HG02642 (cell line): ENCODE results near the gene NUDT22.

ENCODE experiments used
- ATAC-seq: cut with Tn5 transposase; IDR thresholded peaks from one replicate; pipeline ENCODE4 v1.9.1; 2021; ENCODE audit warnings: mild to moderate bottlenecking; ENCODE audit not compliant: unreplicated experiment, poor library complexity

Gene NUDT22, protein sequence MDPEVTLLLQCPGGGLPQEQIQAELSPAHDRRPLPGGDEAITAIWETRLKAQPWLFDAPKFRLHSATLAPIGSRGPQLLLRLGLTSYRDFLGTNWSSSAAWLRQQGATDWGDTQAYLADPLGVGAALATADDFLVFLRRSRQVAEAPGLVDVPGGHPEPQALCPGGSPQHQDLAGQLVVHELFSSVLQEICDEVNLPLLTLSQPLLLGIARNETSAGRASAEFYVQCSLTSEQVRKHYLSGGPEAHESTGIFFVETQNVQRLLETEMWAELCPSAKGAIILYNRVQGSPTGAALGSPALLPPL

GRCh38 chr11:64225608-64226506, at the start of gene NUDT22, which contains the start of gene TRPT1:
TSS of gene NUDT22 (plus strand) at chr11:64226274. CDS start at chr11:64226653, 379 bp downstream.
TSS of gene TRPT1 (minus strand) at chr11:64226186. CDS start at chr11:64225860, 326 bp downstream.
- peak; percentile 48 for ATAC-seq

DNA sequence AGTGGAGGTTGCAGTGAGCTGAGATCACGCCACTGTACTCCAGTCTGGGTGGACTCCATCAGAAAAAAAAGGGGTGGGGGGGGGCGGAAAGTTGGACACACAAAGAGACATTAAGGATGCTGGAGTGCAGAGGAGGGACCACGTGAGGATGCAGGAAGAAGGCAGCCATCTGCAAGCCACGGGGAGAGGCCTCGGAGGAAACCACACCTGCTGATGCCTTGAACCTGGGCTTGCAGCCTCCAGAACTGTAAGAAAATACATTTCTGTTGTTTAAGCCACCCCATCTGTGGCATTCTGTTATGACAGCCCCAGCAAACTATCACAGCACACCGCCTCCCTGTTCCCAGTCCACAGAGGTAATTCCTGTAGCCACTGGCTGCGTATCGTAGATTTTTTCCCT, 49.3 kb upstream of the NUDT22 start:
- ATAC-seq, result no peak

- no peak for ATAC-seq
These were observed 47.9 kb upstream of the NUDT22 start for GRCh38 chr11:64178203-64178602.

DNA sequence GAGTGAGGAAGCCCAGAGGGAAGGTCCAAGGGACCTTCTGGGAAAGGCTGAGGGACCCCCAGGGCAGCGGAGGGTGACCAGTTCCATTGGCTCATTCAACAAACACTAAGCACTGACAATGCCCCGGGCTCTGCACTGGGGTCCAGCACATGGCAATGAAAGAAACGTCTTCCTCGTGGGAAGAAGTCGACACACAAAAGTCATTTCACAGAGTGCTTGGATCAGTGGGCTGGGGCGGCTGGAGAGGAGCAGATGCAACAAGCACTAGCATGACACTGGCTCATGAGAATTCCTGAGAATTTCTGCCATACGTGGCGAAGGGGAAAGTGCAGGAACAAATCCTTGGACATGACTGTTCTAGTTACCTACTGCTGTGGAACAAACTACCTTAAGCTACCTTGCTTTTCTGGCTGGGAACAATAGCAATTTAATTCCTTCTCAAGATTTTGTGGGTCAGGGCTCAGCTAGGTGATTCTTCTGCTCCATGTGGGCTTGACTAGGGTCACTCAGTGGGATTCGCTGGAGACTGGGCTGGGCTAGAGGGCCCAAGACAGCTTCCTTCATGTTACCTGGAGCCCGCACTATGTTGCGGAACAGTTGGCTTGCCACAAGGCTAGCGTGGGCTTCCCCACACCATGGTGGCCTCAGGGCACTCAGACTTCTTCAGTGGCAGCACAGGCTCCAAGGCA, 47.0 kb upstream of the NUDT22 start:
- ATAC-seq, result no peak

- ATAC-seq, result no peak
These were observed 45.2 kb upstream of the NUDT22 start for GRCh38 chr11:64180891-64181290.

DNA sequence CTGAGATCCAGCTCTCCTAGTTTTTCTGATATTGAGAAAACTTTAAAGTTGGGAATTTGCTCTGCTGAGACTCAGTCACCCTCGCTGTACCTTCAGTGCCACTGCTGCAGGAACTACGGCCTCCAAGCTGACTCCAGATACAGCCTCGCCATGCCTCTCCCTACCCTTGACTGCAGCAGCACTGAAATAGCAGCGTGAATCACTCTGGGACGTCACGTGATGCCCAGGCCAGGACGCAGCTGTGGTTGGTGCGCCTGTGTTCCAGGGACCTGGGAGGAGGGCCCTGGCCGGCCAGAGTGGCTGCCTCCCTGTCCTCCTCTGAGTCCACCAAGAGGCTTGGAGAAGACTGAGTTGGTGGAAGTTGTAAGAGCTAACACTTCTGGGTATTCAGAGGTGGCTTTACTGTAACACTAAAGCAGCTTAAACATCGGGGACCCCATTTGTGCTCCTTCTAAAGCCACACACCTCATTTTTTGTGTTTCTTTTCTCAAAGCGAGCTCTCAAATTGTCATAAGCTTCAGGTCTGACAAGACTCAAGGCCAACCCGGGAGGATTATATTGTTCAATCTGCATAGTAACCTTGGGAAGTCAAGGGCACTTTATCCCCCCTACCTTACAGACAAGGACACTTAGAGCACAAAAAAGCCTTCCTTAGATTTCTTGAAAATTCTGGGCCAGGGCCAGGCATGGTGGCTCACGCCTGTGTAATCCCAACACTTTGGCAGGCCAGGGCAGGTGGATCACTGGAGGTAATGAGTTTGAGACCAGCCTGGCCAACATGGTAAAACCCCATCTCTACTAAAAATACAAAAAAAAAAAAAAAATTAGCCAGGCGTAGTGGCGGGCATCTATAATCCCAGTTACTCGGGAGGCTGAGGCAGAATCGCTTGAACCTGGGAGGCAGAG, 44.3 kb upstream of the NUDT22 start:
- ATAC-seq, result no peak

DNA sequence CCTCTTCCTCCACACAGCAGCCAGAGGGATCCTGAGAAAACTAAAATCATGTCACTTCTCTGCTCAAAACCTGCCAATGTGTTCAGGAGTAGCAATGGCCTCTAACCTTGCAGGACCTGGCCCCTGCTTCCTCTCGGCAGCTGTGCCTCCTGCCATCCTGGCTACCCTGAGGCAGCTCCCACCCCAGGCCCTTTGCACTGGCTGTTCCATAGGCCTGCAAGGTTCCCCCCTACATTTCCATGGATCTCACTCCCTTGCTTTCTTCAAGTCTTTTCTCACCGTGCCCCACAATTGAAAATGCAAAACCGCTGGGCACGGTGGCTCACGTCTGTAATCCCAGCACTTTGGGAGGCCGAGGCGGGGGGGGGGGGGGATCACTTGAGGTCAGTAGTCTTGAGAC, 42.2 kb upstream of the NUDT22 start:
- no peak for ATAC-seq

DNA sequence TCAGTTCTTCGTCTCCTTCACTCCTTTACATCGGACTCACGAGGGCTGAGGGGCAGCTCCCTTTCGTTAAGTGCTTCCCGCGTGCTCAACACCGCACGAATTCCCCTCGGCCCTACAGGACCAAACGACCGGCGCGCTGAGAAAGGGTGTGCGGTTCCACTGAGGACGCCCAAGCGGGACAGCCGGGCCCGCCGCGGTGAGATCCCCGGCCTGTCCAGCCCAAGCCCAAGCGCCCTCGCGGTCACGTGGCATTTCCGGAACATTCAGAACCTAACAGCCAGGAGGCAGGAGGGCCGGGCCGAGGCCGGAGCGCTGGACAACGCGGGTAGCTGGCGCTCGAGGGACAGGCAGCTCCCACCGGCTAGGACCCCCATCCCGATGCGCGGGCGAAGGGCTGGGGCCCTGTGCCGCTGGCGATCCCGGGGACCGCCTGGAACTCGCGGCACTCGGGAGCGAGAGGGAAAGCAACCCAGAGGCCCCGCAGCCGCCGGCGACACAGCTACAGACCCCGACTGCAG, 40.8 kb upstream of the NUDT22 start:
- peak; percentile 25 for ATAC-seq

DNA sequence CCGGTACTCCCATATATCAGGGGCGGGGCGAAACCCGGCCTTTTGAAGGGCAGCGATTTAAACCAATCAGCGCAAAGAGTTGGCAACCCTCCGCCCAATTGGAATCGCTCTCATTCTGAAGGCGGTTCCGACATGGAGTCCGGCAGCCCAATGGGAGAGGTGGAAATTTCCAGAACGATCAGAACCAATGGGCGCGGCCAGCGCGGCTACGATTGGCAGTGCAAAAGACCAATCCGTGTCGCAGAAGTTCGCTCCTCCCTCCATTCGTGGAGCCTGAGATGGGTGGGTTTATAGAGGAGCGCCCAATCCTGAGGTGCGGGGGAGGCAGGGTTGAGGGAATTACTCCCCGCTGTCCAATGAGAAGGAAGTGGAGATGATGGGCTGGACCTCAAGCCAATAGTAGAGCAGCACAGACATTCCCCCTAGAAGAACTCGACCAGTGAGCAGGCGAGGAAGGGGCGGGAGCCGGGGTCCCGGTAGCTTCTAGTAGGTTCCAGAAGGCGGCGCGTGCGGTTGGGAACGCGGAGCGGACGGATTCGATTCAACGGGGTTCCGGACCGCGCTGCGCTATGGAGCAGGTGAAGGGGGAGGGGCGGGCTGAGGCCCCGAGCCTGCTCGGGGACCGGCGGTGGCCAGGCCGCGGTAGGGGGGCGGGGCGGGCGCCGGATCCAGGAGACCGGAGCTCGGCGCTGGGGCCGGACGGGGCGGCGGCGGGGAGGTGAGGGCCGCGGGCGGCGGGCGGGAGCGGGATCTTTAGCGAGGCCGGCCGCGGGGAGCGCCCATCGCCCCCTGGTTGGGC, 40.2 kb upstream of the NUDT22 start, which contains the start of gene STIP1:
STIP1 (plus strand) TSS at position 479 of the 799 bp plus-strand sequence; CDS start at position 570, 91 bp downstream.
- ATAC-seq, result peak; percentile 87

GRCh38 chr11:64186492-64187165, 39.4 kb upstream of the NUDT22 start:
- peak; percentile 2 for ATAC-seq

DNA sequence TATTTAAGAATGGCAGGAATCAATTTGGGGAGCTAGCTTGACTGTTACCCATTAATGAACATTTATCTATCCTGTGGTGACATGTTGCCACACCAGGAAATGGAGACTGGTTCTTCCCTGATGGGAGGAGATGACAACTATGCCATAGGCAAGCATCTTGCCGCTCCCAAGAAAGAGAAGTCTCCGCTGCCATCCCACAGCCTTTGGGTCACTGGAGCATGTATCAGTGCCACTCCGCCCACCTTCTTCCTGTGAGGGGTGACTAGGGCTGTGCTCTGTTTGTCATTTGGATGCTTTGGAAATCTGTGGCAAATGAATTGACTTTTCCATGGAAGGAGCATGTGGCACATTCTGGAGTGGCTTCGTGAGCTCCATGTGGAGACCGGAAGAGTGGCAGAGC, 33.6 kb upstream of the NUDT22 start:
- ATAC-seq, result no peak

GRCh38 chr11:64196626-64197025, 29.4 kb upstream of the NUDT22 start:
- no peak for ATAC-seq

DNA sequence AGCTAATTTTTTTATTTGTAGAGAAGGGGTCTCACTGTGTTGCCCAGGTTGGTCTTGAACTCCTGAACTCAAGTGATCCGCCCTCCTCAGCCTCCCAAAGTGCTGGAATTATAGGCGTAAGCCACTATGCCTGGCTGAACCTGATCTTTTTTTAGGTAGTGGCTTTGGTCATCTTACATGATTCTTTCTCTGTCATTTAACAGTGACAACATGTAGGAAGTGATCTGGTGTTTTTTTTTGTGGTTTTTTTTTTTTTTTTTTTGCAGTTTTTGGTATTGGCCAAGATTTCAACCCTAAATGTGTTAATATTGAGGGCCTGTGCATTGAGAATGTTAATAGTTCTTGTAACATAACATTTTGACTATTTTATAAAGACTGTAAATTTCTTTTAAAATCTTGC, 27.6 kb upstream of the NUDT22 start:
- no peak for ATAC-seq

- no peak for ATAC-seq
These were observed 24.5 kb upstream of the NUDT22 start for GRCh38 chr11:64201543-64201942.

DNA sequence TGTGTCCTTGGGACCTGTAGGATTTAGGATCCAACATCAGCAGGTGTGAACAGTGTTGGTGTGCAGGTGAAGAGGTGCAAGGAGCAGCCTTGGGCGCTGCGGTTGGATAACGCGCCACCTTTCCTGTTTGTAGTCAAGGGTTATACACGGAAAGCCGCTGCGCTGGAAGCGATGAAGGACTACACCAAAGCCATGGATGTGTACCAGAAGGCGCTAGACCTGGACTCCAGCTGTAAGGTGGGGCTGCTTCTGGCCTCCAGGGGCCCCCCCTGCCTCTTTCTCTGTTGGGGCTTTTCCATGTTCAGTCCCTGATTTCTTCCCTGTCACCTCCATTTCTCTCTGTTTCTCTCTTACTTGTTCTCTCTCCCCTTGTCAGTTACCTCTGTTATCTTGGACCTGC, 23.1 kb upstream of the NUDT22 start:
- ATAC-seq, result no peak

GRCh38 chr11:64203421-64204079, 22.5 kb upstream of the NUDT22 start:
- ATAC-seq, result no peak

GRCh38 chr11:64204080-64204440, 22.0 kb upstream of the NUDT22 start:
- ATAC-seq, result no peak
